ENCODE data around the gene ARMC3.

ARMC3 gene

DNA sequence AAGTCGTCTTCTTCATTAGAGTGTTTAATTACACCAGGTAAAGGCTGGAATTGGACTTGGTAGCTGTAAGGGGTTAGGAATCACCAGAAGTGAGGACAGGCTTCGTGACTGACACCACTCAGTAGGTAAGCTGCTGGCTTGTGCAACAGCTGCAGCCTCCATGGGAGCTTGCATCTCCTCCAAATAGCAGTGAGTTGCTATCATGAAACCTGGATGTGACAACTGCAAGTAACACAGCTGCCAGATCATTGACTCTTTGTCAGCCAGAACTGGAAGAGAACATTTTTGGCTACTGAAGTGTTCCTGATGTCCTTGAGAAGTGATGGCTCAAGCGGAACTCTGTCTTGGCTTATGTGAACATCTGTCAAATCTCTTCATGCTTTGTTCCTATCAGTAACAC is 103.5 kb downstream of the ARMC3 start:
- H3K4me3 ChIP-seq (ENCODE audit: low read length) = no peak overlapping the region
- no peak for DNase-seq (ENCODE audit: low read depth, low spot score)

DNA sequence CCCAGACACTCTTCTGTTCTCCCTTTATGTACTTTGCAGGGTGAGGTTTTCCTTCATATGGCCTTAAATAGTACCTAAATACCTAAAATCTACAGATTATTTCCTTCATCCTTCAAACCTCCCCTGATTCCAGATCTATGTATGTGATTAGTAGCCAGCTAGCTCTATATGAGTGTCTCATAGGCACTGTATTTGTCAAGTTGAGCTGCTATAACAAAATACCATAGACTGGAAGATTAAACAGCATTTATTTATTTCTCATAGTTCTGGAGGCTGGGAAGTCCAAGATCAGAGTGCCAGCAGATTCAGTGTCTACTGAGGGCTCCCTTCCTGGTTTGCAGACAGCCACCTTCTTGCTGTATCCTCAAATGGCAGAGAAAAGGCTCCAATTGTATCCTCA is 106.9 kb downstream of the ARMC3 start:
- H3K4me3 ChIP-seq (ENCODE audit: low read length) = no peak overlapping the region
- DNase-seq (ENCODE audit: low read depth, low spot score) = no peak

DNA sequence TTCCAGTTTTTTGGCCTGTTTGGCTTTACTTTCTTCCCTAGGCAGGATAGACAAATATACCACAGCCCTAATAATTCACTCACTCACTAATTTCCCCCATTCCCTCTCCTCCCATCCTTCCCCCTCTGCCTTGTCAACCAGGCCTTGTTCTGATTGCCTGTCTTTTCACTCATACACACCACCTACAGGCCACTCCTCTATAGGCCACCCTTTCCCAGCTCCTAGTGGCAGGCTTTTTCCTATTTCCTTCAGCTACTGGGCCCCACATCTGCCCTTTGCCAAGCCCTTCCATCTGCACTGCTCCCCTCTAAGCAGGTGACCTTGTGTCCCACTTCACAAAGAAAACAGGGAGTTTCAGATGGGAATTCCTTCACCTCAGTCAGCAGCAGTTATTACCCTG is 107.7 kb downstream of the ARMC3 start:
- DNase-seq (ENCODE audit: low read depth, low spot score) = no peak
- H3K4me3 ChIP-seq (ENCODE audit: low read length) = no peak overlapping the region

DNA sequence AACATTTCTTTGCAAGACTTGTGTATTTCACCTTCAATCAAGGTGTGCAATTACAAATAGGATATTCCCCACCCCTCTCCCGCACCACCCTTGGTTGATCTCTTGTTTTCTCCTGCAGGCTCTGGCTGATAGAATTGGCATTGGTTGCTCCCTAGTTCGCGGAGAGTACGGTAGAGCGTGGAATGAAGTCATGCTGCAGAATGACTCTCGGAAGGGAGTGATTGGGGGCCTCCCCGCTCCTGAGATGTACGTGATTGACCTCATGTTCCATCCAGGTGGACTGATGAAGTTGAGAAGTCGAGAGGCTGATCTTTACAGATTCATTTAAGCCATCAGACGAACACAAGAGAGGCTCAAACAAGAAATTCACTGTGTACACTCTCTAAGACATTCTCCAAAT is 109.3 kb downstream of the ARMC3 start:
- no peak overlapping the region for H3K4me3 ChIP-seq (ENCODE audit: low read length)
- no peak for DNase-seq (ENCODE audit: low read depth, low spot score)

DNA sequence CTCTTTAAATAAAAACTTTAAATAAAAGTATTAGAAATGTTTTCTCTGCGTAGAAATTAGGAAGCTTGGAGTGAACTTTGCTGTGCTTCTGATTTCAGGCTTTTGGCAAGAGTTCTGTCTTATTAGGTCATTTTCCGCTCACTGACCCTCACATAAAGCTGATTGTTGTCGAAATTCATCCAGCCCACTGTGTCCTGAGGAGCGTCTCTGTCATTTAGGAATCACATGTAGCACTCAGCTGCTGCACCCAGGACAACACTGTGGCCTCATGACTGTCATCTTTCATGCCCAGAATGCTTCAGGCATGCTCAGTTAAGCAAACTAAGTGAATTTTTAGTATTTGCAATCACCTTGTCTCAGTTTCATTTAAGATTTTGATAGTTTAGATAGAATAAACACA is 109.7 kb downstream of the ARMC3 start:
- no peak for DNase-seq (ENCODE audit: low read depth, low spot score)
- H3K4me3 ChIP-seq (ENCODE audit: low read length) = no peak overlapping the region

DNA sequence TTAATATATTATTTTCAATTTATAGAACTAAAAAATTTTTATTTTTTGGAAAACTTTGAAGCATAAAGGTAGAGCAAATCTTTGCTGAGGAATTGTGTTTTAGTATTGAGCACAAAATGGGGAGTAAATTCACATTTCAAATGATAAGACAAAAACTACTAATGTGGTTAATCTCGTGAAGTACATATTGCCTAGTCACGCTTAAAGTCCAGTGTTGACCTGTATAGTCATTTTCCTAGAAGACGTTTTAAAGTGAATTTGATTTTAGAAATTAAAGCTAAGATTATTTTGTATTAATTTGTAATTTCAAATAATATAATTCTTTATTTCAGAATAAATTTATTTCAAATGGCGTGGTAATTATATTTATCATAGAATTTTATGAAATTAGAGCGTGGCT is 110.3 kb downstream of the ARMC3 start:
- no peak overlapping the region for H3K4me3 ChIP-seq (ENCODE audit: low read length)
- no peak for DNase-seq (ENCODE audit: low read depth, low spot score)

DNA sequence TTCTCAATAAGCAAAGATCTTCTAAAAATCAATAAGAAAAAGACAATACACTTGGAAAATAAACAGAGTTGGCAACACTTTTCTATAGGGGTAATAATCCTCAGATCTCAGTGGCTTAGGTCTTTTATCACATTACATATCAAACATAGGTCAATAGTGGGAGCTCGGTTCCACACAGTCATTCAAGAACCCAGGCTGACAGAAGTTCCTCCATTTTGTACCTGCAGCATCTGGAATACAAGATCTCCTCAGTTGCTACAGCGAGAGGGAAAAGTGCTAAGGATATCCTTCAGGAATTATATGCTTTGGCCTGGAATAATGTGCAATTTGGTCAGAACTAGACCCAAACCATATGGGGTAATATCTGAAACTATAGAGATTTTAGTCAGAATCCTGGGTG is 112.1 kb downstream of the ARMC3 start:
- DNase-seq (ENCODE audit: low read depth, low spot score) = no peak

DNA sequence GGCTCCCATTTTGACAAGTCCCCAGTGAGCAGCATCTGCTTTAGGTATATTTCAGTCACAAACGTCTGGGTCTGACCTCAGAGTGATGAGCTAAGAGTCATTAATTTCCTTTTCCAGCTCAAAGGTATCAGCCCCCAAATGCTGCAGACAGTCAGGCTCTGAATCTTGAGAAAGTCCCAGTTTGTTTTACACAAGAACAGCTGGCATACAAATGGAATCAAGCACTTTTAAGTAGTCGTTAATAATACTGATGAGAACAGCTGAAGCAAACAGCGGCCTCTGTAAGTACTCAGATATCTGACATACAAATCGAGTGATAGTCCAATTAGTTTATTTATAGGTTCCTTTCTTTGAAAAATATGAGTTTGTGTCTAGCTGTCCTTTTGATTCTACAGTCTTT is 118.2 kb downstream of the ARMC3 start:
- DNase-seq (ENCODE audit: low read depth, low spot score) = no peak
- no peak overlapping the region for H3K4me3 ChIP-seq (ENCODE audit: low read length)

More for the DNA sequence above, 112.1 kb downstream of the ARMC3 start:
- H3K4me3 ChIP-seq (ENCODE audit: low read length) = no peak overlapping the region

DNA sequence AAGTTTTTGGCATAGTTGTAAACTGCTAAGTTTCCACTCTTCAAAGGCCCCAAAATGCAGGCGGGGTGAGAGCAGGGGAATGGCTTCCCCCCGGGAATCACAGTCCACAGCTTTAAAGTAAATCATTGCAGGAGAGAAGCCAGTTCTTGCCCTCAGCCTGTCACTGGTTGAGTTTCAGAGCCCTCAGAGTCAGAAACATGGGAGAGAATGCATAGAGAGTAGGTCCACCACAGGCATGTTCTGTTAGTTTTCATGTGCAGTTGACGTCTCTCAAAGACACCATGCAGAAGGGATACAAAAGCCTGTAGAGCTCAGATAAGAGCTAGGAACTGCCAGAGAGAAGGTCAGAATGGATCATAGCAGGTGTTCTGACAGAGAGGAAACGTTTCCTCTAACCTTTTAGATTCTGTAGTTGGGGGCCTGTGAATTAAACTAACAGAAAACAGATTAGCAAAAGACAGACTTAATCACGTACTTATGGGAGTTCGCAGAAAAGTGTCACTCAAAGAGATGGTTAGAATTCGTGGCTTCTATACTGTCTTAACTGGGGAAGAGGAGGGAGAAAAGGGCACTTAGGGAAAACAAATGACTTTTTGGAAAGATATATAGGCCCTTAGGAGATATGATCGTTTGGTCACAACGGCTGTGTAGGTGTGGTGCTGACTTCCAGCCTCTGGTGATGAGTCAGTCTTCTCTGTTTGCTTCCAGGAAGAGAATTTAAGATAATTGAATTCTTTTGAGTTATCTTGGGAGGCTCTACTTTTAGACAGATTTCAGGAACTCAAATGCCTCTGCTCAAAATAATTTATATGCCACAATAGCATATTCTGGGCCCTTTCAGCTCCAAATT is 119.6 kb downstream of the ARMC3 start:
- H3K4me3 ChIP-seq (ENCODE audit: low read length) = no peak overlapping the region
- DNase-seq (ENCODE audit: low read depth, low spot score) = no peak

DNA sequence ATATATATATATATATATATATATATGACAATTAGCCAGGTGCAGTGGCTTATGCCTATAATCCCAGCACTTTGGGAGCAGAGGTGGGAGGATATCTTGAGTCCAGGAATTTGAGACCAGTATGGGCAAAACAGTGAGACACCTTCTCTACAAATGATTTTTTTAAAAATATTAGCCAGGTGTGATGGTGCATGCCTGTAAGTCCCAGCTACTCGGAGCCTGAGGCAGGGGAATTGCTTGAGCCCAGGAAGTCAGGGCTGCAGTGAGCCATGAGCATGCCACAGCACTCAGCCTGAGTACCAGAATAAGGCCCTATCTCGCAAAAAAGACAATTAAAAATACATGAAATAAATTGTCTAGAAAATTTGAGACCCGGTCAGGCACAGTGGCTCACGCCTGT is 120.3 kb downstream of the ARMC3 start:
- H3K4me3 ChIP-seq (ENCODE audit: low read length) = no peak overlapping the region
- no peak for DNase-seq (ENCODE audit: low read depth, low spot score)

DNA sequence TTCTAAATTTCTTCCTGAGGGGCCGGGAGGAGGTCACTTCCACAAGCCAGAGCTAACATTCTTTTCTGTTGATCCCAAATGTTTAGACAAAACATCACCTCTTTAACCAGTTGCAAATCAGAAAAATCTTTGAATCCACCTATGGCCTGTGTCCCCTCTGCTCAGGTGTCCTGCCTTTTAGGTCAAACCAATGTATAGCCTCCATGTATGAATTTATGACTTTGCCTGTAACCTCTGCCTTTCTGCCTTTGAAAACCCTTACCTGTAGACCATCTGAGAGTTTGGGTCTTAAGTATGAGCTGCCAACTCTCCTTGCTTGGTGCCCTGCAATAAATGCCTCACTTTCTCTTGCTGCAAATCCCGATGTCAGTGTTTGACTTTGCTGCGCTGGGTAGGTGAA is 123.4 kb downstream of the ARMC3 start:
- H3K4me3 ChIP-seq (ENCODE audit: low read length) = no peak overlapping the region
- DNase-seq (ENCODE audit: low read depth, low spot score) = no peak

DNA sequence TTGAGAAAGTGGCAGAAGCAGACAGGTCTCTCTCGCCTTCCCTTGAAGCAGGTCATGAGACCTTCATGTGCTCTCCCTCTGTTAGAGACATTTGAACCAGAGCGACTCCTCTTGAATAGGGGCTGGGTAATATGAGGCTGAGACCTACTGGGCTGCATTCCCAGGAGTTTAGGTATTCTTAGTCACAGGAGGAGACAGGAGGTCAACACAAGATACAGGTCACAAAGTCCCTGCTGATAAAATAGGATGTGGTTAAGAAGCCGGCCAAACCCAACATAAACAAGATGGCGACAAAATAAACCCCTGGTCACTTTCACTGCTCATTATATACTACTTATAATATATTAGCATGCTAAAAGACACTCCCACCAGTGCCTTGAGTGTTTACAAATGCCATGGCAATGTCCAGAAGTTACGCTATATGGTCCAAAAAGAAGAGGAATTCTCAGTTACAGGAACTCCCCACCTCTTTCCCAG is 124.0 kb downstream of the ARMC3 start:
- DNase-seq (ENCODE audit: low read depth, low spot score) = no peak
- no peak overlapping the region for H3K4me3 ChIP-seq (ENCODE audit: low read length)

DNA sequence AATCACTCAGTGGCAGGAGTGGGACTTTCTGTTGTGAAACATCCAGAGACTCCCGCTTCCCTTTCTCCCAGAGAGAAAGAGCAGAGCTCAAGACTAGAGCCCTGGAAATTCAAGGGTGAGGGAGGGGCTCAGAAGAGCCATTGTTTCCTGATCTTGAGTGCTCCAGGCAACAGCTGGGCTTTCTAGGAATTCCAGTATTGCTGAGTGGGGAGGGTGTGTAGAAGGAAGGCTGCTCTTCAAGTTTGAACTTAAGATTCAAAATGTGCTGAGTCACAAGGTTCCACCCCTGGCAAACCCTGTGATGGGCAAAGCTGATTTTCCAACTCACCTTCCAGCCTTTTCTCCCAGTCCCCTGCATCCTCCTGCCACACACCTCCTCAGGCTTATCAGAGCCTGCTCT is 125.2 kb downstream of the ARMC3 start:
- no peak overlapping the region for H3K4me3 ChIP-seq (ENCODE audit: low read length)
- no peak for DNase-seq (ENCODE audit: low read depth, low spot score)

DNA sequence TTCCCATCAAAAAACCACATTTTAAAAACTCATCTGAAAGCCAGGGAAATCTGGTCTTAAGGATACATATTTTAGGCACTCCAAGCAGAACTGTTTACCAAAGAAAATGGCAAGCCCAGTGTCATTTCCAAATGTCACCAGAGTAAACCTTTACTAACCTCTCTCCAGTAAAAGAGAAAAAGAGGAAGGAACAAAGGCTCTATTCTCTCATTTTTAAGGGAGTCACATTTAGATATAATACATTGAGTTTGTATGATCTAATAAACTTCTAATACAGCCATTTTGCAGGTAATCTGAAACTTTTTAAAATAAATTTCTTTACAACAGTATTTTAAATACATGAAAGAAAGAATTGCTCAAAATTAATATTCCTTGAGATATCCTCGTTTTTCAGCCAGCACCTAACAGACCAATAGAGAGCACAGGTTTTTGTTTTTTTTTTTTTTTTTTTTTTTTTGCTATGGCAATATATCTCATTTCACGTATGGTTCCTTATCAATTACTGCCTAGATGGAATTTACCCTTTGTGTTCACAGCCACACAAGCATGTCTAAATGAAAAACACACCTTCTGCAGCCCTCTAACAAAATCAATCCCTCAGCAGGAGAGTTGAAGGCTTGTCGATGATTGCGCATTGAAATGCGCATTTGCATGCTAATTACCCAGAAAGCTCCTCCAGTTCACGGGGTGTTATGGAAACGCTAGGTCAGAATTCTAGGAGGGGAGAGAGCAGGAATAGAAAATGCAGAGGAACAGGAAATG is 127.8 kb downstream of the ARMC3 start:
- no peak for DNase-seq (ENCODE audit: low read depth, low spot score)

DNA sequence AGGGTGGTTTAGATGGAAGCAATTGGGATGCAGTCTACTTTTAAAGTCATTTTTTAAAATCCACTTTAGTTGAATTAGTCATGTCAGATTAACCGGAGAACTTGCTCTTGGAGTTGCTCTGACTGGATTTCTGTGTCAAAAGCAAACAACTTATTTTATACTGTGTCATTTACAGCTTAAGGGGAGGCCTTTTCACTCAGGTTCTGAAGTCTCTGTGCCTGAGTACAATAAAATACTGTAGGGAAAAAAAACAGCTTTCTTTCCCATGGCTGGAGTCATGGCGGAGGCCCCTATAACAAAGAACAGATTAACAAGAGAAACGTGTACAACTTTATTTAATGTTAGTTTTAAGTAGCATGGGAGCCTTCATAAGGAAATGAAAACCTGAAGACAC is 128.3 kb downstream of the ARMC3 start:
- no peak overlapping the region for H3K4me3 ChIP-seq (ENCODE audit: low read length)
- no peak for DNase-seq (ENCODE audit: low read depth, low spot score)

More for the DNA sequence above, 127.8 kb downstream of the ARMC3 start:
- H3K4me3 ChIP-seq (ENCODE audit: low read length) = no peak overlapping the region

DNA sequence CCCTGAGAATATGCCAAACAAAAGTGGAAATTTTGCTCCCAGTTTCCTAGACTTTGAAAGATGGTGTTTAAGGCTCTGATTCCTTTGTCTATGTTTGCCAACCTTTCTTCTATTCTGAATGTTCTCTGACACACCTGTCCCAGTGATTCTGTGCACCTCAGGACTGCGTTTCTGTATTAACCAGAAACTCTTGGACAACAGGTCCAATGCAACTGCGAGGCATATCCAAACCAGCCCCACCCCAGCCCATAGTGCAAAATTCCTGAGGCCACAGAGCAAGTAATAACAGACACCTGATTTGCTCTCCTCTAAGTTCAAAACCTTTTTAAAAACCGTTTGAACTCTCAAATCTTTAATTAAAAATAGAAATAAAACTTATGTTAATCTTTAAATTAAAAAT is 130.5 kb downstream of the ARMC3 start:
- DNase-seq (ENCODE audit: low read depth, low spot score) = no peak
- no peak overlapping the region for H3K4me3 ChIP-seq (ENCODE audit: low read length)

DNA sequence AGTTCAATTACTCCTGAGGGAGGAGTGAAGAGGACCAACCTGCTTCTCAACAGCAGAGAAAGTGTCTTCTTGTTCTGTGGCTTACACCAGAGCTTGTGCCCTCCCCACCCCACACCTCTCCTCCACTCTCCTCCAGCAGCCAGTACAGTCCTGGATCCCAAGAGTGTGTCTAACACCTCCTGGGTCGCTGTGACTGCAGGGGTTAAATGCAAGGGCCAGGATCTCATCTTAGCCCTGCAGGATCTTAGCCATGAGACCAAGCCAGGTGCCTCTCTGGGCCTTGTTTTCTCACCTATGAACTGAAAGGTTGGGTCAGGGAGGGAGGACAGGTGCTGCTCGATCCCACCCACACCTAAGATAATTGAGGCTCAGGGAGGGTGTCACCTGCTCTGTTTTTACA is 133.1 kb downstream of the ARMC3 start:
- no peak for DNase-seq (ENCODE audit: low read depth, low spot score)
- H3K4me3 ChIP-seq (ENCODE audit: low read length) = no peak overlapping the region

DNA sequence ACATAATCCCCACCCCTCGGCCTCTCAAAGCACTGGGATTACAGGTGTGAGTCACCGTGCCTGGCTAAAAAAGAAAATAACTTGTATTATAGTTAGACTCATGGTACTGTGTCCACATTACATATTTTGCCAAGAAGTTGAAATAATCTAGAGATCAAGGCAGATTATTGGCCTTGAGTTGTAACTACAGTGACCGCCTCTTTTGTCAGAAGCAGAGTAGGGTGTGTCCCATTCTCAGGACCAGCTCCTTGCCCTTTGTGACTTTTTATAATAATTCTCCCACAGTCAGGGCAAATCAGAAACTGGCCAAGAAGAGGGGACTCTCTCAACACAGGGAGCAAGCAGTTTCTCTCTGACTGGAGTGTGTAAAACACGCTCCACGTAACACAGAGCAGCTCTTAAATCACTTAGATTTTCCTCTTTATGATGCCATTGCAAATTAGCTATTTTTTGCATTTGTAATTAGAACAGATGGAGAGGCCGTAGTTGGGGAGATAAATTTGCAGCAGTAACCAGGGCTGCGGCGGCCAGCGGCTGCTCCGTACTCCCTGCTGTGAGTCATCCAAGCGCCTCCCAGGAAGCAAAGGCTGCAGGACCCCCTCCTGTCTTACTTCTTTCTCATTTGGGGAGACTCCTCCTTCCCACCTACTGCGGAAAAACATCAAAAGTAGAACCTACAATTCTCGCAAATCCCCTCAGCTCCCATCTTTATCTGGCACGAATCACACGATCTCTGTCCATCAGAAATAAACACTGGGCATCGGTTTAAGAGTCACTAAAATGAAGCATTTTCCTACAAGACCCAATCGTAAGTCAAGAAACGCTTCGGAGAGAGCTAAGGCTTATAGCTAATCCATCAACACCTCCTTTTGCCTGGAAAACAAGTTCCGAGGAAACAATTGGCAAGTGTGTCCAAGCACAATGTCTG is 135.5 kb downstream of the ARMC3 start:
- no peak overlapping the region for H3K4me3 ChIP-seq (ENCODE audit: low read length)
- no peak for DNase-seq (ENCODE audit: low read depth, low spot score)

DNA sequence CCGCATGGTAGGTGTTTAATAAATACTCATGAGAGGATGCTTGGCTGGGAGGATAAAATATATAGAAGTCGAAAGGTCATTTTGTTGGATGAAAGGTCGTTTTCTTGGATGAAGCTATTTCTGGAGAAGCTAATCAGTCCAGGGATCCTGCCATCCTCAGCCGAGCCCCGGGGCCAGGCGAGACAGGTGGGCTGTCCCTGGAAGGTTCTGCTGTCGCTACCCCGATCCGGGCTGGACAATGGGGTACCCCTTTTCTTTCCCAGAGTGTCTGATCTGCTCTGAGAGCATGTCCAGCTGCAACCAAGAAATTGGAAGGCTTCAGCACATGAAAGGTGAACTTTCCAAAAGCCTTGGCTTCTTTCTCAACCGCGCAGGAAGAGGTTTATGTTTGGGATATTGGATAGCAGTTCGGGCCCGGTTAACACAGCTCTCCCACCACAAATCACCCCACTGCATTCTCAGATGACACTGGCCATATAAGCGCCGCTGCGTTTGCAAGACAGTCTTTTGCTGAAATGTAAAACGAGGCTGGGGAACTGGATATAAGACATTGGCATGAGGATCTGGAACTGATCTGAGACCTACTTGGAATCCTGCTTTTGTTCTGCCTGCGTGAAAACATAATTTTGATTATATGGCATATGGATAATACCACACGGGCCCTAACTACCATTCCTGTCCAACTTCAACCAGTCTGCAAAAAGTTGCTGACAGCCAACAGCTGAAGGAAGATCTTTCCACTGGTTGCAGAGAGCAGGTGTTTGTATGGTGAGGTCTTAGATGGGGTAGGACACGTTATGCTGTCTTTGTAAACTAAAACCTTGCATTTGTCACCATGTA is 136.3 kb downstream of the ARMC3 start:
- no peak overlapping the region for H3K4me3 ChIP-seq (ENCODE audit: low read length)
- no peak for DNase-seq (ENCODE audit: low read depth, low spot score)

All from Jurkat, Clone E6-1 (cell line).